Gastrocnemius medialis (tissue), 4 donors: Measurements from ENCODE around the gene TH.
"Not testable (repeated sequence)": the region's sequence is repeated elsewhere in the genome, so short reads cannot be mapped to it uniquely, and the experiment has no call there.

Source experiments
- POLR2A ChIP-seq, 2 donors: fragments of 450-650 bp; IDR thresholded peaks; one replicate each; pipeline ENCODE4 v1.6.1; 2017; ENCODE audit warnings: antibody characterized with exemption in 2 of 2, mild to moderate bottlenecking in 2 of 2, moderate library complexity in 2 of 2
- TF ChIP-seq, protein P1 (sequence below), 5 experiments: fragments of 450-650 bp in 3 of 5; fragments of 200-600 bp in 2 of 5; sonication (generic) in 2 of 5; IDR thresholded peaks in 4 of 5; conservative IDR thresholded peaks in 1 of 5; 1 replicate in 4 of 5; 2 replicates in 1 of 5; pipeline ENCODE4 v1.5.1; 2016 to 2019; ENCODE audit warnings: antibody characterized with exemption in 5 of 5, mild to moderate bottlenecking in 3 of 5, moderate library complexity in 3 of 5

DNA sequence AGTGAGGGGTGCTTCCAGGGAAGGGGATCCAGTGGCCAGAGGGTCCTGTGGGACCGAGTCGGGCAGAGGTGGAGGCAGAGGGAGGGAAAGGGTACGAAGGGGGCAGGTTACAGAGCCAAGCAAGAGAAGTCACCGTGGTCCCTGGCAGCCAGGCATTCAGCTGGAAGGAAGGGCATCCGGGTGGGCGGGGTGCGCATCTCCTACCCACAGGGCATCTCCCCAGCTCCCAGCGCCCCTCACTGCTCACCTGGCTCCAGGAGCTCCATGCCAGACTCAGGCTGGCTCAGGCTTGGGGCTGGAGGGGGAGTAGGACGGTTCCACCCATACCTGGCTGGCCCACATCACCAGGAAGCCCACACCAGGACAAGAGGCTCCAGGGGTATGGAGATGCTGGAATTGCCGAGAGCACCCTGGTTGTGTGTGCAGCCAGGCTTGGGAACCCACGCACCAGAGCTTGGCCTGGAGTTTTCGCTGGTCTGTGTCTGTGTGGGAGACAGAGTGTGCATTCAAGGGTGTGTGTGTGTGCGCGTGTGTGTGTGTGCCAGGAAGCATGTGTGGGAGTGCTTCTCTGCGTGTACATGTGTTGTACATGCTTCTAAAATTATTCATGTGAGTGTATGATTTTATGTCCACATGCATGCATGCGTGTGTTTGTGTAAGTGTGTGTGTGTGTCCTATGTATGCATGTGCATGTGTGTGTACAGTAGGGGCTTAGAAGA is 6.6 kb upstream of the TH start:
- TF ChIP-seq, protein P1, sequence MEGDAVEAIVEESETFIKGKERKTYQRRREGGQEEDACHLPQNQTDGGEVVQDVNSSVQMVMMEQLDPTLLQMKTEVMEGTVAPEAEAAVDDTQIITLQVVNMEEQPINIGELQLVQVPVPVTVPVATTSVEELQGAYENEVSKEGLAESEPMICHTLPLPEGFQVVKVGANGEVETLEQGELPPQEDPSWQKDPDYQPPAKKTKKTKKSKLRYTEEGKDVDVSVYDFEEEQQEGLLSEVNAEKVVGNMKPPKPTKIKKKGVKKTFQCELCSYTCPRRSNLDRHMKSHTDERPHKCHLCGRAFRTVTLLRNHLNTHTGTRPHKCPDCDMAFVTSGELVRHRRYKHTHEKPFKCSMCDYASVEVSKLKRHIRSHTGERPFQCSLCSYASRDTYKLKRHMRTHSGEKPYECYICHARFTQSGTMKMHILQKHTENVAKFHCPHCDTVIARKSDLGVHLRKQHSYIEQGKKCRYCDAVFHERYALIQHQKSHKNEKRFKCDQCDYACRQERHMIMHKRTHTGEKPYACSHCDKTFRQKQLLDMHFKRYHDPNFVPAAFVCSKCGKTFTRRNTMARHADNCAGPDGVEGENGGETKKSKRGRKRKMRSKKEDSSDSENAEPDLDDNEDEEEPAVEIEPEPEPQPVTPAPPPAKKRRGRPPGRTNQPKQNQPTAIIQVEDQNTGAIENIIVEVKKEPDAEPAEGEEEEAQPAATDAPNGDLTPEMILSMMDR (IDR thresholded peaks at IDR 0.05 in 4 of 5, conservative IDR thresholded peaks at IDR 0.05 in 1 of 5), result not testable (repeated sequence)
- TF ChIP-seq POLR2A (IDR thresholded peaks at IDR 0.05), result not testable (repeated sequence)
